Stimulated activated CD8-positive, alpha-beta memory T cell treated with anti-CD3 and anti-CD28 coated beads, Interleukin-15, amount 100 ng/mL, for 4 hours (primary cell): Measurements from ENCODE around the gene TNIP1.

Experiments used
- DNase-seq, 2 donors: peaks; one replicate each; pipeline ENCODE4 v3.0.0-alpha.2; 2020; ENCODE audit warnings: low read depth in 2 of 2

Gene TNIP1

DNA sequence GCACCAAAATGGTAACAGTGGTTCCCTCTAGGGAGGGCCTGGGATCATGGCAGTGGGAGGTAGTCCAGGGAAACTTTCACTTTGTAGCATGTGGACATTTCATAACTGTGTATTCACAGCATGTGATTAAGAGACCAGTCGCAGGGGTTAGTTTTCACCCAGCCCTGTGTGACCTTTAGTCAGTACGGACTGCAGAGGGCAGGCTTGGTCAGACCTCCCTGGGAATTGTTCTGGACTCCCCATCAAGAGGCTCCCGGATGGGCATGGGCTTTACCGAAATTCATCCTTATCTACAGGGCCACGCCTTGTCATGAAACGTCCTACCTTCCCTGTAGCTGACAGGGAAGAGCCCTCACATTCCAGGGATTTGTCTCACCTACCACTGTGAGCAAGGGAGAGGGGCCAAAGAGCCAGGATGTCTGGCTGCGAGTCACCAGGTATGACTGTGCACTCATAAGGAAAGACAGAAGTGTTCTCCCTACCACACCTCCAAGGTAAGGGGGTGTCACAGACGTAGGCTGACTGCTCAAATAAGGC lies 40.6 kb downstream of the TNIP1 start:
- DNase-seq: no peak

DNA sequence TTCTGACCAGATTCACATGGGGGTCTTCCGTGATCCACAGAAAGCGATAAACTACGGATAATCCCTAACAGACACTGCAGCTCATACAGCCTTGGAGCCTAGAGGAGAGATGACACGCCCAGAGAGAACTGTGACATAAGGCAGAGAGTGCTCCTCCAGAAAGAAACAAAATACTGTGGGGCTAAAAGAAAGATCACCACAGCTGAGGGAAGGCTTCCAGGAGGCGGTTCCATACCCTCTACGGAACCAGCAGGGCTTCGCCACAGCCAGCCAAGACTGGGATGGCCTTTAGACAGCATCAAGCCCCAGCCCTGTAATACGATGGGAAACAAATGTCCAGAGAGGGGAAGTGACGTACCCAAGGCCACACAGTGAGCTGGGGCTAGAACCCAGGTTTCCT lies 41.2 kb downstream of the TNIP1 start:
- no peak for DNase-seq

DNA sequence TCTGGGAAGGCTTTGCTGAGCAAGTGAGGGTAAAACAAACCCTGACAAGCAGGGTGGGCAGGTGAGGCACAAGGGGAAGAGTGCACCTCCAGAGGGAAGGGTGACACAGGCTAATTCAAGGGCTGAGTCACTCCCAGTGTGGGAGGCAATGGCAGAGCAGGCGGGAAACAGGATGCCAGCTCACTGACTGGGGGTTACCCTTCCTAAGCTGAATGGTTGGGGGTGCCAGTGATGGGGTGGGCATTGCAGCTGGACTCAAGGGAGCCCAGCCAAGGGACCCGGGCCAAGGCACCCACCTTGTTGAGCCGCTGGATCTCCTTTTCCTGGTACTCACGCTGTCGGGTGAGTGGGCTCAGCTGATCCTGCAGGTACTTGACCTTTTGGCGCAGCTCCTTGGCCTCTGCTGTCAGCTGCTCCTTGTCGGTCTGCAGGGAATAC lies 42.0 kb downstream of the TNIP1 start:
- DNase-seq: no peak

DNA sequence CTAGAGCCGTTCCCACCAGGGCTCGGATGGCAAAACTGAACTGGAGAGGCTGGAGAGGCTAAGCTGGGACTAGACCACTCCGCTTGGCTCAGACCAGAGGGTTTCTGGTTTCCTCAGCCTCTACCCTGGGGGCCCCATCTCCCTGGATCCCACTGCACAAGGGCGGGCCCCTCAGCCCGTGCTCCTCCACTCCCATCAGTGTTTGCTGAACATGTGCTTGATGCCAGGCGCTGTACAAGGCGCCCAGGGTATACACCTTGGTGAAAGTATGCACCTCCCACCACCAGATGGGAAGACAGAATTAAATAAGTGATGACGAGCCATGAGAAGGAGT lies 42.5 kb downstream of the TNIP1 start:
- no peak for DNase-seq

DNA sequence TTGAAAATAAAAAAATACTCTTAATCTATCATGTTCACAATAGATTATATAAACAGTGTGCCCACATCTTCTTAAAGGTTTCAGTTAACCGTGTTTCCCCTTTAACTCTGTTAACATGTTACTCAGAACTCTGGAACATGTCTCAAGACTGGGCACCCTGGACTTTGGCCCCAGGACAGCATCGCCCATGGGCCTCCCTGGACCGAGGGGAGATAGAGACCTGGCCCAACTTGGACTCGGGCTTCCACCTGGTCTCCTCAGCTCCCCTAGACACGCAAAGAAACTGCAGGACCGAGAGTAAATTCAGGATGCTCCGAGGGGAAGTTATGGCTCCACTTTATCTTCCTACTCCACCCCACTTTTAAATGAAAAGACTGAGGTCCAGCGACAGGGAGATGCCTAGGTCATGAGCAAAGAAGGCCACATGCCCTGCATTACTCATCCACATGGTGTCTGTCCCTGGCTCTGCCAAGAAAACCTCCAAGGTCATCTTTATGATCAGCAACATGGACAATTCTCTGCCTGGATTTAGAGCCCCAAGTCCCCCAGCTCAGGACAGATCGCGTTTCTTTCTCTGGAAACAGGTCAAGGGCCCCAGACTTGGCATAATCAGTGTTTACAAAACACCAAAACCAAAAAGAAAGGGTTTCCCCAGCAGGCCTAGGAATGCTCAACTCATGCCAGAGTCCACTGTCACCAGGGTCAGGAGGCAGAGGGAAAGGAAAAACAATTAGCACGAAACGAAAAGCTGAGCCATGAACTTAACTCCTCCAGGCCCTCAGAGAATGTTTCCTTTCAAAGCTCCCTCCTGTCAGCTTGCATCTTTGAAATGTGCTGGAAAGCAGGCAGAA lies 43.0 kb downstream of the TNIP1 start:
- no peak for DNase-seq

DNA sequence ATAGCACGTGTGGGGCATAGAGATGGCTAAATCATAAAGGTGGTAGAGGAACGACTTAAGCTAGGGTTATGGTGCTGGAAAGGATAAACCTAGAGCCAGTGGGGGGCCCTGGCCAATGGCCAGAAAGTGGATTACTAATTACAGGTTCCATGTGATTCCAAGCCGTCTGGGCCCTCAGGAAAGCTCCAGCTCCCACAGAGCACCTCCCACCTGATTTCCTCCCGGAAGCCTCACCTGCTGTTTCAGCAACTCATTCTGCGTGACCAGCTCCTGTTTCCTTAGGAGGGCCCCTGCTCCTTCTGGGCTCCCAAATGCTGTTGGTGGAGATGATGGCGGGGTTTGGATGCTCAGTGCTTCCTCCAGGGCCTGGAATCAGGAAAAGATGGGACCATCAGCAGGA lies 44.3 kb downstream of the TNIP1 start:
- no peak for DNase-seq

DNA sequence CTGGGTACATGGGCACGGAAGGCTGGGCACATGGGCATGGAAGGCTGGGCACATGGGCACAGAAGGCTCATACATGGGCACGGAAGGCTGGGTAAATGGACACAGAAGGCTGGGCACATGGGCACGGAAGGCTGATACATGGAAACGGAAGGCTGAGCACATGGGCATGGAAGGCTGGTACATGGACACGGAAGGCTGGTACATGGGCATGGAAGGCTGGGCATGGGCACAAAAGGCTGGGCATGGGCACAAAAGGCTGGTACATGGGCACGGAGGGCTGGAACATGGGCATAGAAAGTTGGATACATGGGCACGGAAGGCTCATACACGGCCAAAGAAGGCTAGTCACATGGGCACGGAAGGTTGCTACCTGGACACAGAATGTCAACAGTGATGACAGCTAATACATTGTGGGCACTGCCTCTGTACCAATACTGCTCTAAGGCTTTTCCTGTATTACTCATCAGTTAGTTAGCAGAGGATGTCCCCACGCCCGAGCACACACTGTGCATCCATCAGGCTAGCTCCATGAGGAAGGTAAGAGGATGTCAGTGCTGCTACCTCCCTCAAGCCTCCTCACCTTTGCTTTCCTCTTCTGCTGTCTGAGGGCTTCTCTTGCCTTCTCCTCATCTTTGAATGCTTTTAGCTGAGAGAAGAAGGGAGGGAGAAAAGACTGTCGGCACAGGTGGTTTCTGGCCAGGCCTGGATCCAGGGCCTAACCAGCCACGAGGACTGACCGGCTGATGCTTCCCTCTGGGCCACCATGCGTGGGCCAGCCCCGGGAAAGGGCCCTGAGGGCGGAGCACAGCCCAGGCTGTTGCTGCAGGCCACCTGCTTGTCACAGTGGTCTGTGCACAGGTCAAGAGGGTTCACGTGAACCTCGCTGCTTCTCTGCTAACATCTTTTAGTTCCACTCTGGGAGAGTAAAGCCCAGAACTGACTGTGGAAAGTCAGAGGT lies 46.1 kb downstream of the TNIP1 start:
- no peak for DNase-seq

DNA sequence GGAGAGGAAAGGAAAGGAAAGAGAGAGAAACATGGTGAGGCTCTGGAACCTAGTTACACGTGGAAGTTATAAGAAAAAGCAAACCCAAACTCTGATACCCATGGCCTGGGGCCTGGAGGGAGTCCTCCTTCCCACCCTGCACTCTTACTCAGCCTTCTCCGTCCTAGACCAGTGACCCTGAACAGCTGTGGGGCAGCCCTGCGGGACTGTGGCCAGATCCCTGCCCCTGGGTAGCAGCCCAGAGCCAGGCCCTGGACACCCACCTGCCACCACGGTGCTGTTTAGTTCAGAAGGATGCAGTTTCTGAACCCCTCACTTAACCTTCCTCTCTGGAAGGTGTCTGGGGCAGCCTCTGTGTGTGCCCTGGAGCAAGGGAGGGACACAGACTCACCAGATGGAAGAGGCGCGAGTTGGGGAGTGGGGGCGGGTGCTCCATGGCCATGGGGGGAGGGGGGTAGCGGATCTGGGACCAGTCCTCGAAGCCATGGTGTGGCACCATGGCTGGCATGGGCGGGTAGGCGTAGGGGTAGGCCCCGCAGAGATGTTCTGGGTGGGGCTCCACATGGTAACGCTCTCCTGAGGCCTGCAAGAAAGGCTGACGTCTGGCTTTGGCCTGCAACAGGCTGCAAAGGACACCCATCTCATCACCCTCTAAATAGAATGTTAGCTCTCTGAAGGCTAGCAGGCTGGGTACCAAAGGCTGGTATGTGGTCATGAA lies 47.5 kb downstream of the TNIP1 start:
- DNase-seq: no peak

DNA sequence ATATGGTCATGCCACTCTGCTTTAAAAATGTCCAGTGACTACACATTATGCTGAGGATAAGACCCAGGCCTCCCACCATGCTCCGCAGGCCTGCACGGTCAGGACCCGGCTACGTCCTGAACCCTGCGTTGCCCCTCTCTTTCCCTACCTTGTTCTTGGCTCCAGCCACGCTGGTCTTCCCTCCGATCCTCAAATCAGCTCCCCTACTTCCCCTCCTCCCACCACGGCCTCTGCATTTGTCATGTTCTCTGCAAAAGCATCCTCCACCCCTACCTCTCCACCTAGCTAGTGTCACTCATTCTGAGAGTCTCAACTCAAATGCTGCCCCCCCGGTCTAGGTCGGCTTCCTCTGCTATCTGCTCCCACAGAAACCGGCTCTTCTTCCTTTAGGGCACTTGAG lies 49.3 kb downstream of the TNIP1 start:
- no peak for DNase-seq

DNA sequence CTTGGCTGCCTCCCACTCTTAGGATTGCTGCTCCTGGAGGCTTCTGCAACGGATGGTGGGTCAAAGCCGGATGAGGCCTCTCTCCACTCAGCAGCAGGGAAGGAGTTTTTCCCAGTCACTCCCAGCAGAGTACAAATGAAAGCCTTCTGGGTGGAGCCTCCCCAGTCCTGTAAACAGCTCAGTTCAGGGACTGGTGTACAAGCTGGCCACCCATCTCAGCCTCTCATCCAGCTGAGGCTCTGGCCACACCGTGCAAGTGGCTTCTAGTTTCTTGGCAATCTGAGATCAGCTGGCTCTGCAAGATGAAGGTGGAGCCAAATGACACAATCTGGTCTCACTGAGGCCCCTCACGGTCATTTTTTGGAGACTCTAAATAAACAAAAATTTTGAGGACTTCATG lies 50.5 kb downstream of the TNIP1 start:
- no peak for DNase-seq

DNA sequence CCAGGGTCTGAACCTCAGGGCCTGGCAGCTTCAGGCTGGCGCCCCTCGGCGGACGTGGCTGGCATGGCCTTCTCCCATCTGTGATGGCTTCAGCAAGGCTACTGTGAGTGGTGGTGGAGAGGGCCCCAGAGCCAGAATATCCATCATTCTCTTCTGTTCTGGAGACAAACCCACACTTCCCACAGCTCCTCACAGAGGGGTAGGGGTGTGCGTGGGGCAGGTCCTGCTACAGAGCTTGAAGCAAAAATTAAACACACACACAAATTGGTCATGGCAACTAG lies 50.8 kb downstream of the TNIP1 start:
- DNase-seq: no peak

DNA sequence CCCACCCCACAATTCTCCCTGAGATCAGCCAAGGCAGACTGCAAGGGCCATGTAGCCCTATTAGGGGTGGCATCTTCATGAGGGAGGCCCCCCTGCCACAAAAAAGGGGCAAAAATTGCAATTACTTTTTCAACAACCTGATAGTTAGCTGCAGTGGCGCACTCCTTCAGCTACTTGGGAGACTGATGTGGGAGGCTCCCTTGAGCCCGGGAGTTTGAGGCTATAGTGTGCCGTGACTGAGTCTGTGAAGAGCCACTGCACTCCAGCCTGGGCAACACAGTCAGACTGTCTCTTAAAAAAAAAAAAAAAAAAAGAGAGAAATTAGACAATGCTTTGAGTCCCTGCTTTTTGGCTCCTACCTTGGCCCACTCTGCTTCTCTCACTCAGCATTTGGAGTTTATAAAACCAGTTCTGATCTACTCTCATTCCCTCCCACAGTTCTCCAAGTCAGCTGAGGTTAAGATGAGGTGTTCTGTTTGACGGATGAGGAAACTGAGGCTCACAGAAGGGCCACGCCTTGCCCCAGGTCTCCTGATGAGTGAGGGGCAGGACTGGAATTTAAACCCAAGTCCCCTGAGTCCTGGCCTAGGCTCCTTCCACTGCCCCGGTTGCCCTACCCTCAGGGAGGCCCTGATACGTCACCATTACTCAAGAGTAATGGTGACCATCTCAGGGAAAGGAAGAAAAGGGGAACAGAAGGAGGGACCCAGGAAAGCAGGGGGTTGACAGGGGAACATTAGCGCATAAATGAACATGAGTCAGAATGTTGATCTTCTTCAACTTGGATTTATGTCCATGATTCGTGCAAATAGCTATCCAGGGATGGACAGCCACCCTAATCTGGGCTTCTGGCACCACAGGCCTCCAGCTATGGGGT lies 51.4 kb downstream of the TNIP1 start:
- no peak for DNase-seq

DNA sequence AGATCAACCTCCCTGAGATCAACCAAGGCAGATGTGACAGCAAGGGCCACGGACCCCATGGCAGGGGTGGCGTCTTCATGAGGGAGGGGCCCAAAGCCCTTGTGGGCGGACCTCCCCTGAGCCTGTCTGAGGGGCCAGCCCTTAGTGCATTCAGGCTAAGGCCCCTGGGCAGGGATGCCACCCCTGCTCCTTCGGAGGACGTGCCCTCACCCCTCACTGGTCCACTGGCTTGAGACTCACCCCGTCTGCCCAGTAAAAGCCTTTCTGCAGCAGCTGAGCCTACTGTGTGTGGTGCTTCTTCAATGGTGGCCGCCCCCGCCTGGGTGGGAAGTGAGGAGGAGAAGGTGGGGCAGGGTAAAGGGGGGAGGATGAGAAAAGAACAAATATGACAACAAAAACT lies 52.1 kb downstream of the TNIP1 start:
- DNase-seq: no peak

DNA sequence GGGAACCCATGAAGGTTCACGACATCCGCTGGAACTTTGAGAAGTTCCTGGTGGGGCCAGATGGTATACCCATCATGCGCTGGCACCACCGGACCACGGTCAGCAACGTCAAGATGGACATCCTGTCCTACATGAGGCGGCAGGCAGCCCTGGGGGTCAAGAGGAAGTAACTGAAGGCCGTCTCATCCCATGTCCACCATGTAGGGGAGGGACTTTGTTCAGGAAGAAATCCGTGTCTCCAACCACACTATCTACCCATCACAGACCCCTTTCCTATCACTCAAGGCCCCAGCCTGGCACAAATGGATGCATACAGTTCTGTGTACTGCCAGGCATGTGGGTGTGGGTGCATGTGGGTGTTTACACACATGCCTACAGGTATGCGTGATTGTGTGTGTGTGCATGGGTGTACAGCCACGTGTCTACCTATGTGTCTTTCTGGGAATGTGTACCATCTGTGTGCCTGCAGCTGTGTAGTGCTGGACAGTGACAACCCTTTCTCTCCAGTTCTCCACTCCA lies 52.8 kb downstream of the TNIP1 start:
- DNase-seq: no peak

DNA sequence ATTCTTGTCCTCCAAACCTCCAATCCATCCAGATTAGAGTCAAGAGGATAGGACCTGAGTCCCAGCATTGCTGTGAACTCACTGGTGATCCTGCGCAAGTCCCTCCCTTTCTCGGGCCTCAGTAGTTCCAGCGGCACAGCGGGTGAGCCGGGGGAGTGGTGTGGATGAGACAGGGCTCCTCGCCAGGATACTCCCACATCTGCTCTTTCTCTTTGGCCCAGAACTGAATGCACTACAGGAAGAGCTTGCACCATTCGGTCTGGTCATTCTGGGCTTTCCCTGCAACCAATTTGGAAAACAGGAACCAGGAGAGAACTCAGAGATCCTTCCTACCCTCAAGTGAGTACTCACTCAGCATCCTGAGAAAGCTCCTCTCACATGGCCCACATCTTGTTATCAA lies 54.2 kb downstream of the TNIP1 start:
- DNase-seq: no peak

DNA sequence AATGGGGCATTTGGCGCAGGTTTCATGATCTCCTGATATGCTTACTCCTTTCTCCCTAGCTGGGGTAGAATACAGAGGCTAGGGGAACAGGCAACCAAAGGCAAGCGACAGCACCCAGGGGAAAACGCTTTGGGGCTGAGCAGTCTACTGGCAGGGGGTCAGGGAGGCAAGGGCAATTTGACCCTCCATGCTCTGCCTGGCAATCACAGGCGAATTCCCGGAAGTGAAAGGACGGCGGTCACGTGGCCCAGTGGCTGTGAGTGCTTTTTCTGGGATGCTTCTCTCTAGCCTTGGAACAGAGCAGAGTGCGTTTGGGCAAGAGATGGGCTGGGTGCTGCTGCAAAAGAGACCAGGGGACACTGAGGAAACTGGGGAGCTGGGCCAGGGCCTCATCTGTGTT lies 54.7 kb downstream of the TNIP1 start:
- no peak for DNase-seq

DNA sequence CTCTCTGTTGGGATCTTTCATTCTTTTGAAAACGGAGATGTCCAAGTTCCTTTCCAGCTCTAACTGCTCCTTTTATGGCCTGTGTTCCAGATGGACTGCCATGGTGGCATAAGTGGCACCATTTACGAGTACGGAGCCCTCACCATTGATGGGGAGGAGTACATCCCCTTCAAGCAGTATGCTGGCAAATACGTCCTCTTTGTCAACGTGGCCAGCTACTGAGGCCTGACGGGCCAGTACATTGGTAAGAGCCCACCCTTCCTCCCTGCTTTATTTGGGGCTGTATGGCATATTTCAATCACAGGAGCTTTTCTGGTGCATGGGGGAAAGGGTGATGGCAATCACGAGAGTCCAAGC lies 55.6 kb downstream of the TNIP1 start:
- DNase-seq: no peak

DNA sequence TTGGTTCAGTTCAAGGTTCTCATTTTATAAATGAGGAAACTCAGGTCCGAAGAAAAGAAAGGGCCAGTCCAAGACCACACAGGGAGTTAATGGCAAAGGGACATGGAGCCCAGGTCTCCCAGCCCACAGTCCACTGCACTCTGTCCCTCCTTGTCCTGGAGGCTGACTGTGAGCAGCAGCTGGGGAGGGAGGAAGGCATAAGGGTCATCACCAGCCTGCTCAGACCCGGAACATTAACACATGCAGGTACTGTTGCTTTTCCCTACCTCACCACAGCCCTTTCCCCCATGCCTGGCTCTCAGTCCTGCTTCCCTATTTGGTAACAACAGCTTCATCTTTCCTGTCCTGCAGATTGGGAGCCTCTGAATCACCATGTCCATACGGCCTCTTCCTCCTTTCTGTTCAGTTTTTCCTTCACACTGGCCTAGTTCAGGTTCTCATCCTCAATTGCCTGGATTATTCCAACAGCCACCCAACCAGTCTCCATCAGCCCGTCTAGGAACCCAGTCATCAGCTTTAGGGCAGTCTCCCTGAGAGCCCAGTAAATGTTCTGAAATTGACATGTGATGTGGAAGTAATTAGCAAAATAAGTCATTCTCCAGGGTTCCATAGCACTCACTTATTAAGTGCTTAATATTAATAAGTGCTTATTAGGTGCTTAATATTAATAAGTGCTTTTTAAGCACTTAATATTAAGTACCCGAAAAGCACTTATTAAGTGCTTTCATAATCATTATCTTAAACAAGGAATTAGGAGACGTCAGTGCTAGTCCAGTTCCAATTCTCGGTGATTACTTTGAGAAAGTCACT lies 56.2 kb downstream of the TNIP1 start:
- DNase-seq: no peak

DNA sequence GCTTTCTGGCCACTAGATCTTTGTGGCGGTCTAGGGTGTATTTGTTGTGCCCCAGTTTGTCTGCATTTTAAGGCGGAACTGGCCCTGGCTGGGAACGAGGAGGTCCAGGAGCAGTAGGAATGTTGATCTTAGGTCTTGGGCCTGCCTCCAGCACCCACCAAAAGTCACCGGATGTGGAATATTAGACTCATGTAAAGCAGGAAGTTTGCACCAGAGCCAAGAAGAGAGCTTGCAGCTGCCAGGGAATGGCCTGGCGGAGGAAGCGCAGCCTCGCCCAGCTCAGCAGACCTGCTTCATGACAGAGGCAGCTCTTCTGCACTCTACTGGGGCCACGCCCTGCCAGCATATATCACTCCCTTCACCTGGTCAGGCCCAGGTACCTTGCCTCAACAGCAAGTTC lies 57.2 kb downstream of the TNIP1 start:
- no peak for DNase-seq

DNA sequence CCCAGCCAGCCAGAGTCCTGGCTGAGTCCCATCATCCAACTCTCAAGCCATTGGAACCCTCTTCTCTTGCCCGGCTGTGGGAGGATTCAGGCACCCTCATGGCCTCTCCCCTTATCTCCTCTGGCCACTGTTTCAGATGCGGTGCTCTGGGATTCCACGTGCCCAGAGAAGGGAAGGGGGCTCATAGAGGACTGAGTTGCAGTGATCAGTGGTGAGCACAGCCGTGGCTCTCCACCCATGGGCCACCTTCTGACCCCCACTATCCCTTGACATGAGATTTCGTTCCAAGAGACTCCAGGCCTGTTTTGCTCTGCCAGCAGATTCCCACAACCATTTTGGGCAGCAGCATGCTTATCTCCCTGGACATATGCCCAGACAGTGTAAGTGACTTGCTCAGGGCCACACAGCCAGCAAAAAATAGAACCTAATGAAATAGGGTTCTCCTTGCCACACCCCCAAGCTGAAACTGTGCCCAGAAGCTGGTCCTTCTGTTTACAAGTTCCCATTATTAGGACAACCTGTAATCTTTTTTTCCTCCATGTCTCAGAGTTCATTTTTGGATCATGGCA lies 57.7 kb downstream of the TNIP1 start:
- no peak for DNase-seq
